Stimulated activated CD8-positive, alpha-beta memory T cell treated with anti-CD3 and anti-CD28 coated beads, Interleukin-7, amount 100 ng/mL, for 48 hours (primary cell): ENCODE results near the gene CDC42EP1.
"Not testable (repeated sequence)": the region's sequence is repeated elsewhere in the genome, so short reads cannot be mapped to it uniquely, and the experiment has no call there.

Experiments used
- DNase-seq, 2 donors: peaks; one replicate each; pipeline ENCODE4 v3.0.0-alpha.2; 2020; ENCODE audit warnings: low read depth in 1 of 2; ENCODE audit errors: extremely low read depth in 1 of 2

The CDC42EP1 gene

DNA sequence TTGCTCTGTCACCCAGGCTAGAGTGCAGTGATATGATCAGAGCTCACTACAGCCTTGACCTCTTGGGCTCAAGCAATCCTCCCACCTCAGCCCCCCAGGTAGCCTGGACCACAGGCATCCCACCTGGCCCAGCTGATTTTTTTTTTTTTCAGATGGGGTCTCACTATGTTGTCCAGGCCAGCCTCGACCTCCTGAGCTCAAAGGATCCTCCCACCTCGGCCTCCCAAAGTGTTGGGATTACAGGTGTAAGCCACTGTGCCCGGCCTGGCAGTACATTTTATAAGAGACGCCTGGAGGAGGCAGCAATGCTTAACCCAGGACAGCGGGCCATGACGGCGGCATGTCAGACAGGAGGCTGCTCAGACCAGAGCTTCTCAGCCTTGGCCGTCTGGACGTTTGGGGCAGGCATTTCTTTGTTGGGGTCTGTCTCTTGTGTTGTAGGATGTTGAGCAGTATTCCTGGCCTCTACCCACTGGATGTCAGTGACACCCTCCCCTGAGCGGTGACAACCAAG lies 15.3 kb downstream of the CDC42EP1 start:
- DNase-seq = no peak

DNA sequence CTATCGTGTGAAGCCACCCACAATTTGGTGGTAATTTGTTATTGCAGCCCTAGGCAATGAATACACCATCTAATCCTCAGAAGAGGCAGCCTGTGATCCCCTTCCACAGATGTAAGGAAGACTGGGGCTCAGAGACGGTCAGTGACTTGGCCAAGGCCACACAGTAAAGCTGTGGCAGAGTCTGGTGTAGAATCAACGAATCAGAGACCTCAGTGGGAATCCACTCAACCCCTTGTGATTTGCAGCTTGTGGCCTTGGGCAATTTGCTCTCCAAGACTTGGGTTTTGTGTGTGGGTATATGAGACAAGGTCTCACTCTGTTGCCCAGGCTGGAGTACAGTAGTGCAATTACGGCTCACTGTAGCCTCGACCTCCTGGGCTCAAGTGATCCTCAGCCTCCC lies 17.7 kb downstream of the CDC42EP1 start:
- DNase-seq = no peak

GRCh38 chr22:37581504-37581903 lies 21.2 kb downstream of the CDC42EP1 start:
- no peak for DNase-seq

DNA sequence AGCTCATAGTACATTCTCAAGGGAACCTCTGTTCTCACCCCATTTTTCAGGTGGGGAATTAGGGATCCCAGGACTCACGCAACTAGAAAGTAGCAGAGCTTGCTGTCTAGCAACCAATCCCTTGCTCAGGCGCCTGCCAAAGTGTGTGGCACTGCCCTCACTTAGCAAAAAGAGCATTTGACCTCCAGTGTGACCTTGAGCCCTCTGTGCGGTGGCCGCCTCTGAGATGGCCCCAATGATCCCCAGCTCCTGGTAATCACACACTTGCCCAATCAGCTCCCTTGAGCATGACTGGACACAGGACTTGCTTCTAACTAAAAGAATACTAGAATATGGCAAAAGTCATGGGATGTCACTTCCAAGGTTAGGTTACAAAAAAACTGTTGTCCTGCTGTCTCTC lies 22.2 kb downstream of the CDC42EP1 start:
- DNase-seq = no peak

GRCh38 chr22:37588546-37589215 lies 28.4 kb downstream of the CDC42EP1 start:
- DNase-seq = no peak

GRCh38 chr22:37589636-37590035 lies 29.4 kb downstream of the CDC42EP1 start:
- DNase-seq = no peak

DNA sequence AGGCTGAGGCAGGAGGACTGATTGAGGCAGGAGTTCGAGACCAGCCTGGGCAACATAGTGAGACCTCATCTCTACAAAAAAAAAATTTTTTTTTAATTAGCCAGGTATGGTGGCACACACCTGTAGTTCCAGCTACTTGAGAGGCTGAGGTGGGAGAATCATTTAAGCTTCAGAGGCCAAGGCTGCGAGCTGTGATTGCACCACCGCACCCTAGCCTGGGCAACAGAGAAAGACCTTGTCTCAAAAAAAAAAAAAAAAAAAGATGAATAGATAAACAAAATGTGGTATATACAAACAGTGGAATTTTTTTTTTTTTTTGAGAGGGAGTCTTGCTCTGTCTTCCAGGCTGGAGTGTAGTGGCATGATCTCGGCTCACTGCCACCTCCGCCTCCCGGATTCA lies 30.8 kb downstream of the CDC42EP1 start:
- not testable (repeated sequence) for DNase-seq

GRCh38 chr22:37591823-37592404 lies 31.6 kb downstream of the CDC42EP1 start:
- no peak for DNase-seq

DNA sequence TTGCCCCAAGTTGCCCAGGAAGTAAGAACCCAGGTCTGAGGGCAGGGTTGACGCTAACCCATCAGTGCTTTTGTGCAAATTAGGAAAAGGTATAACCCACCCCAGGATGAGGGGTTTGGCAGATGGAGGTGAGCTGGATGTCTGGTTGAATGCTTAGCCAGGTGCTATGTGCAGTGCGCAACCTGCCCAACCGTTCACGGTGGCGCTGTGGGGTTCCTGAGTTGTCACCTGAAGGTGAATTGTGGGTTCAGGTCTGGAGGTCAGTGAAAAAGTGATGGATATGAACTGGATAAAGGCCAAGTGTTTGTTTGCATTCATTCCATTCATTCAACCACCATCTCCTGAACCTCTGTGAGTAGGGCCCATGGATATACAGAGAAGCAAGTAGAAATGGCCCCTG lies 34.0 kb downstream of the CDC42EP1 start:
- no peak for DNase-seq

DNA sequence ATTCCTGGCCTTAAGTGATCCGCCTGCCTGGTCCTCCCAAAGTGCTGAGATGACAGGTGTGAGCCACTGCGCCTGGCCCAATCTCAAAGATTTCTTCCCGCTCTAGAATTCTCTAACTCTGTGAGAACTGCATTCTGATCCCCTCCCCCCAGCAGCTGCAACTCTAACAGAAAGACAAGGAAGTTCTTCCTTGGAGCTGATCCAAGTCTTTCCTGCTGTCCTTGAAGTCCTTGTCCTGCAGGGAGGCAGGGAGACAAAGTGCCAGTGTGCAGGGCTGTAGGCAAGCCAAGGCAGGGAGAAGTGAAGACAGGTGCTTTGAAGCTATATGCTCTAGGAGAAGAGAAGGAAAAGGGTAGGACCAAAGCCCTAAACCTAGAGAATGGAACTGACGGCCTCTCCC lies 38.9 kb downstream of the CDC42EP1 start:
- DNase-seq = no peak

DNA sequence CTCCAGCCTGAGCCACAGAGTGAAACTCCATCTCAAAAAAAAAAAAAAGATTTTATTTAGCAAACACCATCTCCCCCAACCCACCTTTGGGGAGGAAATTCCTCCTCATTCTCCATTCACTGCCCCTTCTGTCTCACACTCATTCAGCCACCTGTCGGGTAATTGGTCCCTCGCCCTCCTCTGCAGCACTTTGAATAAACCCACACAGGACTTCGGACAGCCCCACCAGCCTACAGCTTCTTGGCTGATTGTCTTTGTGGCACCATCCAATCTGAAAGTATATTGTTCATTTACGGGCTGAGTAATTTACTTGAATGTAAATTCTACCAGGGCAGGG lies 40.9 kb downstream of the CDC42EP1 start:
- DNase-seq = no peak

- DNase-seq = no peak
Observed at GRCh38 chr22:37601540-37602442, 41.5 kb downstream of the CDC42EP1 start.

DNA sequence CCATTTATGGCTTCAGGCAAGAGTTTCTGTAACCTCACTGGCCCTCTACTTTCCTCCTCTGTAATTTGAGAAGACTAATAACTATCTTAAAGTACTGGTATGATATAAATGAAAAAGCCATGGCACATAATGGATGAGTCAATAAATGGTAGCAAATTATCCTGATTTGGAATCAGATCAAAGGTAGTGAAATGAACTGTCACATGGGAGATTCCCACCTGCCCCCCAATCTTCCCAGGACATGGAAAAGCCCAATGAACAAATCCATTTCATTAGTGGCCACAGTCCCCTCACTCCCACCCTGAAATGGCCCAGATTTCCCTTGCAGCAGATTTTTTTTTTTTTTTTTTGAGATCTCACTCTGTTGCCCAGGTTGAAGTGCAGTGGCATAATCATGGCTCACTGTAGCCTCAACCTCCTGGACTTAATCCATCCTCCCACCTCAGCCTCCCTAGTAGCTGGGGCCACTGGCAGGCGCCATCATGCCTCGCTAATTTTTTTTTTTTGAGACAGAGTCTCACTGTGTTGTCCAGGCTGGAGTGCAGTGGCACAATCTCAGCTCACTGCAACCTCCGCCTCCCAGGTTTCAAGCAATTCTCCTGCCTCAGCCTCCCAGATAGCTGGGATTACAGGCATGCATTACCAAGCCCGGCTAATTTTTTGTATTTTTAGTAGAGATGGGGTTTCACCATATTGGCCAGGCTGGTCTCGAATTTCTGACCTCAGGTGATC lies 42.4 kb downstream of the CDC42EP1 start:
- DNase-seq = not testable (repeated sequence)

DNA sequence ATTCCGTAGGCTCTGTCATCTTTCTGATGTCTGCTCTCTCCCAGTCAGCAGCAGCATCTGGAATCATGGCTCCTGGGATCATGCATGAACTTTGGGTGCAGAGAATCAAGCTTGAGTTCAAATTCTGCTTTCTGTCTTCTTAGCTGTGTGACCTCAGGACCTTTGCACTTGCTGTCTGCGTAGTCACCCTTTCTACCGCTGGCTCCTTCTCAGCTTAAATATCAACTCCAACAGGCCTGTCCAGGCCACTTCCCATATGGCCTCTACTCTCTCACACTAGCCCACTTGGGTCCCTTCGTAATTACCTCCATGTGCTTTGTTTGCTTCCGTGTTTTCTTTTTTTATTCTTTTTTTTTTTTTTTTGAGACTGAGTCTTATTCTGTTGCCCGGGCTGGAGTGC lies 43.8 kb downstream of the CDC42EP1 start:
- DNase-seq = no peak

- DNase-seq = no peak
Observed at GRCh38 chr22:37604875-37605274, 44.6 kb downstream of the CDC42EP1 start.

DNA sequence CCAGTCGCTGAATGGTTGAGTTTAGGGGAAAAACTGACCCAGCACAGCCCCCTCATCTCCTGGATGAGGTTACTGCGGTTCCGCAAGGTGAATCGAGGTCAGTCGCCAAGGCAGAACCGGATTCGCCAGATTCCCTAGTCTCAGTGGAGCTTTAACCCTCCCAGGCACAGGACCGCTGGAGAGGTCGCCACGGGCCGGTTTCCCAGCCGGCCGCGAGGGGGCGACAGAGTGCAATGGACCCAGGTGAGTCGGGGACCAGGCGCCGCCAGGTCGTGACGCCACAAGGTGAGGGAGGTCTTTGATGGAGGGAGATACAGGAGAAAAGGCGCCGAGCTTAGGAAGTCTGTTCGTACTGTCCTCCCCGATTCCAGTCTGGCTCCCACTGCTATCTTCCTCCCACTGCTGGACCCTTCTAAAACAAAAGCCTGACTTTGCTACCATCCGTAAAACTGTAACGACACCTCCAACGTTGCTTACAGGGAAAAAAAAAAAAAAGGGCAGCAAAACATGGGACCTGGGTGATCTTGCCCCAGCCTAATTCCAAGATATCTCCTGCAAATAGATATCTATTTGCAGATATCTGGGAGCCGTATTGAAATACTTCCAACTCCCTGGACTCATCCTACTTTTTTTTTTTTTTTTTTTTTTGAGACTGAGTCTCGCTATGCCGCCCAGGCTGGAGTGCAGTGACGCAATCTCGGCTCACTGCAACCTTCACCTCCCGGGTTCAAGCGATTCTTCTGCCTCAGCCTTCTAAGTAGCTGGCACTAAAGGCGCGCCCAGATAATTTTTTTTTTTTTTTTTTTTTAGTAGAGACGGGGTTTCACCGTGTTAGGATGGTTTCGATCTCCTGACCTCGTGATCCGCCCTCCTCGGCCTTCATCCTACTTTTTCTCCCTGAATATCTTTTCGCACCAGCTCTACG lies 47.0 kb downstream of the CDC42EP1 start:
- peak; percentile 74 to 84 for DNase-seq

DNA sequence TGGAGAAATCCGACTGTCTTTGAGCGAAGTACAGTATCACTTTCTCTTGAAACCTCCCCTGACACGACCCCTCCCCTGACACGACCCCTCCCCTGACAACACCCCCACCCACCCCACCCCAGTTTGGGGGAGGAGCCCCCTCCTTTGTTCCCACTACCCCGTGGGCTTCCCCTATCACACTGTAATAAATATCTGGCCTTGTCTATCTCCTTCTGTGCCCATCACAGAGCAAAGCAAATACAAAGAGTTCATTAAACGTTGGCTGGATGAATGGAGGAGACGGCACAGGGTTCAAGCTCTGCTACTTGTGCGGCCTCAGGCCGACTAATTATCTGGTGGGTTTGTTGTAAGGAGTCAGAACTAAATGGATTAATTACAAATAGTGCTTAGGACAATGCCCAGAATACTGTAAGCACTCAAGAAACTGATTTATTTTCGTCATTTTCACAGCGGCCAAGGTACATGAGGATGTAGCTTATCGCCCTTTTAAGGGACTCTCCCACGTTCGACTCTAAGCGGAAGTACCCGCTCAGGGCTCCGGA lies 47.7 kb downstream of the CDC42EP1 start:
- no peak for DNase-seq

GRCh38 chr22:37608477-37609239 lies 48.4 kb downstream of the CDC42EP1 start, which contains the start of gene GGA1:
Gene GGA1, plus strand, starts transcription at chr22:37608834. Its CDS starts 27 bp downstream, at chr22:37608861.
- DNase-seq = peak; percentile 92 to 95
